A549 (cell line): ENCODE data around the gene SLC12A2. TPM values are rescaled to one million over a fixed set of nuclear protein-coding genes. Genes with fewer than 3 reads are reported as not detected.

Source experiments
- ATAC-seq, 2 experiments: fragments of 200-7000 bp in 1 of 2; fragments of >200 bp in 1 of 2; cut with Nextera tagmentation in 1 of 2; cut with Tn5 transposase in 1 of 2; 3 replicates each; pipeline versions ENCODE4 v1.8.0 to v1.9.1; 2018 to 2020; ENCODE audit warnings: mild to moderate bottlenecking in 1 of 2, moderate library complexity in 1 of 2
- CTCF ChIA-PET: fragments of 300-600 bp; sonication (Branson Sonifier 250); formaldehyde crosslinking; extraction: SDS; loops from one replicate; lab custom pipeline; 2021; ENCODE audit warnings: antibody characterized with exemption, inconsistent platforms; lab: Yijun Ruan, JAX
- POLR2A ChIA-PET: fragments of 350-600 bp; formaldehyde crosslinking; extraction: SDS; loops from one replicate; lab custom pipeline; 2021; ENCODE audit warnings: antibody characterized with exemption, inconsistent platforms; lab: Yijun Ruan, JAX
- DNase-seq, 2 experiments: peaks; one replicate each; pipeline versions ENCODE4 v3.0.0 to v3.0.0-alpha.2; 2011 to 2016; ENCODE audit warnings: low read depth in 1 of 2, low spot score in 1 of 2
- FAIRE-seq: peaks from 2 replicates; lab custom pipeline; 2011; peaks lifted over from hg19 to GRCh38; lab: Jason Lieb, UNC
- H3K27ac ChIP-seq, 2 experiments: fragments of >200 bp; sonication (Bioruptor Twin); formaldehyde crosslinking; 3 replicates each; pipeline ENCODE4 v1.5.1; 2016 to 2017
- H3K4me1 ChIP-seq: fragments of >200 bp; sonication (Bioruptor Twin); formaldehyde crosslinking; 3 replicates; pipeline ENCODE4 v1.6.1; 2016
- H3K4me2 ChIP-seq: fragments of >200 bp; sonication (Bioruptor Twin); formaldehyde crosslinking; 3 replicates; pipeline ENCODE4 v1.6.1; 2016
- H3K4me3 ChIP-seq: fragments of >200 bp; sonication (Bioruptor Twin); formaldehyde crosslinking; 3 replicates; pipeline ENCODE4 v1.5.1; 2016
- H3K9me3 ChIP-seq: fragments of >200 bp; sonication (Bioruptor Twin); formaldehyde crosslinking; 3 replicates; pipeline ENCODE4 v1.6.1; 2016
- BHLHE40 ChIP-seq: IDR thresholded peaks from 2 replicates; pipeline ENCODE4 v1.6.1; 2012; ENCODE audit warnings: low read depth, low read length, inconsistent platforms
- CBX2 ChIP-seq: fragments of 200-600 bp; sonication (generic); IDR thresholded peaks from 2 replicates; pipeline ENCODE4 v1.6.1; 2016; ENCODE audit warnings: low read depth, mild to moderate bottlenecking, borderline replicate concordance
- CEBPB ChIP-seq, 2 experiments: fragments of >200 bp in 1 of 2; sonication (Bioruptor Twin) in 1 of 2; formaldehyde crosslinking in 1 of 2; IDR thresholded peaks; 2 replicates each; pipeline ENCODE4 v1.6.1; 2012 to 2016
- CHD2 ChIP-seq: fragments of 150-350 bp; IDR thresholded peaks from 2 replicates; pipeline ENCODE4 v1.6.1; 2014; ENCODE audit warnings: low read length; ENCODE audit not compliant: partially characterized antibody
- EHMT2 ChIP-seq: fragments of 200-600 bp; sonication (generic); IDR thresholded peaks from 2 replicates; pipeline ENCODE4 v1.6.1; 2016; ENCODE audit warnings: antibody characterized with exemption, low read depth, mild to moderate bottlenecking, moderate library complexity
- ELK1 ChIP-seq: fragments of 150-350 bp; IDR thresholded peaks from 2 replicates; pipeline ENCODE4 v1.6.1; 2014; ENCODE audit warnings: low read depth, mild to moderate bottlenecking, low read length
- FOSB ChIP-seq: fragments of 250-450 bp; sonication (Bioruptor Pico); IDR thresholded peaks from 2 replicates; pipeline ENCODE4 v1.5.0; 2020; ENCODE audit warnings: mild to moderate bottlenecking, moderate library complexity
- HEYL ChIP-seq: fragments of 250-450 bp; sonication (Bioruptor Pico); IDR thresholded peaks from 2 replicates; pipeline ENCODE4 v1.8.0; 2021; ENCODE audit warnings: mild to moderate bottlenecking, moderate library complexity
- HOXB5 ChIP-seq: fragments of 250-450 bp; sonication (Bioruptor Pico); IDR thresholded peaks from 2 replicates; pipeline ENCODE4 v1.5.0; 2020; ENCODE audit warnings: mild to moderate bottlenecking, moderate library complexity
- JUN ChIP-seq, 2 experiments: fragments of >200 bp; sonication (Bioruptor Twin); formaldehyde crosslinking; IDR thresholded peaks; 2 replicates in 1 of 2; 3 replicates in 1 of 2; pipeline ENCODE4 v1.6.1; 2016 to 2017
- MAX ChIP-seq: IDR thresholded peaks from 2 replicates; pipeline ENCODE4 v1.6.1; 2012
- NFE2L2 ChIP-seq: fragments of 150-350 bp; conservative IDR thresholded peaks from 2 replicates; pipeline ENCODE4 v1.6.1; 2014; ENCODE audit warnings: low read length
- RAD21 ChIP-seq, 2 experiments: fragments of >200 bp in 1 of 2; sonication (Bioruptor Twin) in 1 of 2; formaldehyde crosslinking in 1 of 2; IDR thresholded peaks in 1 of 2; conservative IDR thresholded peaks in 1 of 2; 2 replicates in 1 of 2; 3 replicates in 1 of 2; pipeline ENCODE4 v1.6.1; 2012 to 2018; ENCODE audit warnings: inconsistent platforms in 1 of 2
- RARB ChIP-seq: fragments of 250-450 bp; sonication (Bioruptor Pico); IDR thresholded peaks from 2 replicates; pipeline ENCODE4 v1.8.0; 2021; ENCODE audit warnings: mild to moderate bottlenecking, moderate library complexity
- REST ChIP-seq: fragments of 200-600 bp; sonication (generic); IDR thresholded peaks from 2 replicates; pipeline ENCODE4 v1.6.1; 2016; ENCODE audit warnings: antibody characterized with exemption, mild to moderate bottlenecking, moderate library complexity
- RFX5 ChIP-seq: fragments of 450-650 bp; IDR thresholded peaks from 2 replicates; pipeline ENCODE4 v1.7.1; 2014; ENCODE audit warnings: antibody characterized with exemption, mild to moderate bottlenecking, moderate library complexity
- RNF2 ChIP-seq: fragments of 200-600 bp; sonication (generic); IDR thresholded peaks from 2 replicates; pipeline ENCODE4 v1.6.1; 2016; ENCODE audit warnings: low read depth, mild to moderate bottlenecking, antibody characterized with exemption, moderate library complexity, borderline replicate concordance
- SMC3 ChIP-seq: fragments of >200 bp; sonication (Bioruptor Twin); formaldehyde crosslinking; IDR thresholded peaks from 3 replicates; pipeline ENCODE4 v1.6.1; 2018; ENCODE audit warnings: inconsistent platforms
- SREBF2 ChIP-seq: fragments of 450-650 bp; IDR thresholded peaks from 2 replicates; pipeline ENCODE4 v1.6.1; 2014; ENCODE audit warnings: mild to moderate bottlenecking, moderate library complexity
- TP53 ChIP-seq: fragments of 250-450 bp; sonication (Bioruptor Pico); IDR thresholded peaks from 2 replicates; pipeline ENCODE4 v1.5.0; 2021; ENCODE audit warnings: mild to moderate bottlenecking, moderate library complexity
- ZSCAN20 ChIP-seq: fragments of 250-450 bp; sonication (Bioruptor Pico); IDR thresholded peaks from 2 replicates; pipeline ENCODE4 v1.8.0; 2022; ENCODE audit warnings: mild to moderate bottlenecking, moderate library complexity
- WGBS: methylation state at CpG from one replicate; pipeline ENCODE4 v1.1.6; 2017; ENCODE audit errors: missing lambda C conversion rate; 5-methylcytosine and 5-hydroxymethylcytosine counted together
- polyA plus RNA-seq, 4 experiments: library from polyadenylated mRNA; depleted of rRNA in 3 of 4; stranded (reverse); fragments of >200 nt; fragmentation: RNase III in 1 of 4; extraction: RNeasy Plus Mini Kit Qiagen cat#74134 plus additional on column Dnase treatment in 1 of 4; gene quantifications; 2 replicates in 3 of 4; 3 replicates in 1 of 4; pipeline ENCODE4 v1.2.3, GENCODE V29; 2011 to 2017
- TF ChIP-seq, protein P1 (sequence below): fragments of >200 bp; sonication (Bioruptor Twin); formaldehyde crosslinking; IDR thresholded peaks from 3 replicates; pipeline ENCODE4 v1.5.1; 2016
- TF ChIP-seq, protein P2 (sequence below): fragments of 250-450 bp; sonication (Bioruptor Pico); IDR thresholded peaks from 2 replicates; pipeline ENCODE4 v1.5.0; 2020; ENCODE audit warnings: low read depth, mild to moderate bottlenecking, moderate library complexity
- TF ChIP-seq, protein P3 (sequence below): fragments of >200 bp; sonication (Bioruptor Twin); formaldehyde crosslinking; IDR thresholded peaks from 3 replicates; pipeline ENCODE4 v1.6.1; 2016
- TF ChIP-seq, protein P4 (sequence below): fragments of >200 bp; sonication (Bioruptor Twin); formaldehyde crosslinking; IDR thresholded peaks from 2 replicates; pipeline ENCODE4 v1.6.1; 2016

The SLC12A2 gene
- polyA plus RNA-seq, 2 of the 4 experiments (the other 2 are of a cell fraction) = 17.1 to 99.9 TPM

GRCh38 chr5:128091579-128091978 is 8.0 kb downstream of the SLC12A2 start:
- H3K4me3 ChIP-seq = no peak overlapping the region
- ATAC-seq (no peak), DNase-seq (no peak), FAIRE-seq (no peak)
- POLR2A ChIA-PET = no interaction called here
- peaks cover 3% of the 10 kb centered on the region; the same call in 1 of the 3 replicates for H3K4me1 ChIP-seq
- CTCF ChIA-PET = interaction anchor here (1.0 to 1.2 kb wide), 2 partner anchors 10 to 14 kb away, joined by 3 read pairs; no protein-coding TSS in a partner anchor
- H3K27ac ChIP-seq = no peak overlapping the region
- no peak for TF ChIP-seq CBX2
- TF ChIP-seq HEYL (CRISPR knock-in tag) = no peak
- no peak for TF ChIP-seq BHLHE40
- no peak for TF ChIP-seq MAX
- no peak for TF ChIP-seq RARB
- no peak for TF ChIP-seq REST
- no peak for TF ChIP-seq NFE2L2
- no peak for TF ChIP-seq RNF2
- no peak for TF ChIP-seq CEBPB (IDR thresholded peaks at IDR 0.05)
- TF ChIP-seq HOXB5 (CRISPR knock-in tag) = no peak
- TF ChIP-seq ELK1 = no peak
- no peak for TF ChIP-seq RAD21 (conservative IDR thresholded peaks at IDR 0.05 in 1 of 2, IDR thresholded peaks at IDR 0.05 in 1 of 2)
- TF ChIP-seq SMC3 = no peak
- no peak for TF ChIP-seq TP53
- TF ChIP-seq, protein P1, sequence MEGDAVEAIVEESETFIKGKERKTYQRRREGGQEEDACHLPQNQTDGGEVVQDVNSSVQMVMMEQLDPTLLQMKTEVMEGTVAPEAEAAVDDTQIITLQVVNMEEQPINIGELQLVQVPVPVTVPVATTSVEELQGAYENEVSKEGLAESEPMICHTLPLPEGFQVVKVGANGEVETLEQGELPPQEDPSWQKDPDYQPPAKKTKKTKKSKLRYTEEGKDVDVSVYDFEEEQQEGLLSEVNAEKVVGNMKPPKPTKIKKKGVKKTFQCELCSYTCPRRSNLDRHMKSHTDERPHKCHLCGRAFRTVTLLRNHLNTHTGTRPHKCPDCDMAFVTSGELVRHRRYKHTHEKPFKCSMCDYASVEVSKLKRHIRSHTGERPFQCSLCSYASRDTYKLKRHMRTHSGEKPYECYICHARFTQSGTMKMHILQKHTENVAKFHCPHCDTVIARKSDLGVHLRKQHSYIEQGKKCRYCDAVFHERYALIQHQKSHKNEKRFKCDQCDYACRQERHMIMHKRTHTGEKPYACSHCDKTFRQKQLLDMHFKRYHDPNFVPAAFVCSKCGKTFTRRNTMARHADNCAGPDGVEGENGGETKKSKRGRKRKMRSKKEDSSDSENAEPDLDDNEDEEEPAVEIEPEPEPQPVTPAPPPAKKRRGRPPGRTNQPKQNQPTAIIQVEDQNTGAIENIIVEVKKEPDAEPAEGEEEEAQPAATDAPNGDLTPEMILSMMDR = no peak
- TF ChIP-seq, protein P2, sequence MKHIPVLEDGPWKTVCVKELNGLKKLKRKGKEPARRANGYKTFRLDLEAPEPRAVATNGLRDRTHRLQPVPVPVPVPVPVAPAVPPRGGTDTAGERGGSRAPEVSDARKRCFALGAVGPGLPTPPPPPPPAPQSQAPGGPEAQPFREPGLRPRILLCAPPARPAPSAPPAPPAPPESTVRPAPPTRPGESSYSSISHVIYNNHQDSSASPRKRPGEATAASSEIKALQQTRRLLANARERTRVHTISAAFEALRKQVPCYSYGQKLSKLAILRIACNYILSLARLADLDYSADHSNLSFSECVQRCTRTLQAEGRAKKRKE = no peak
- no peak for TF ChIP-seq CHD2
- no peak for TF ChIP-seq SREBF2
- H3K4me2 ChIP-seq = no peak overlapping the region
- peaks cover 3% of the 10 kb centered on the region; the same call in 1 of the 3 replicates for H3K9me3 ChIP-seq

GRCh38 chr5:128092144-128092543 is 8.6 kb downstream of the SLC12A2 start:
- Histone ChIP-seq H3K27ac (no peak overlapping the region), H3K4me3 (no peak overlapping the region), H3K4me1 (no peaks in the 10 kb centered on the region), H3K9me3 (peaks cover 9% of the 10 kb centered on the region; the same call in 1 of the 3 replicates), H3K4me2 (no peak overlapping the region)
- 91% methylated on average over 4 of the region's 4 CpGs for WGBS
- DNase-seq (no peak), FAIRE-seq (no peak), ATAC-seq (peak in 1 of 2 experiments; percentile 44; a peak in 1 of 6 replicates)
- POLR2A ChIA-PET = no interaction called here
- CTCF ChIA-PET = interaction anchor here (0.8 to 2.0 kb wide), 4 partner anchors 9 to 46 kb away, joined by 3 to 15 read pairs (median 3); partner anchors contain the start of gene SLC12A2
- no peak for TF ChIP-seq EHMT2
- no peak for TF ChIP-seq FOSB (CRISPR knock-in tag)
- TF ChIP-seq RAD21 (conservative IDR thresholded peaks at IDR 0.05 in 1 of 2, IDR thresholded peaks at IDR 0.05 in 1 of 2) = no peak
- TF ChIP-seq, protein P3, sequence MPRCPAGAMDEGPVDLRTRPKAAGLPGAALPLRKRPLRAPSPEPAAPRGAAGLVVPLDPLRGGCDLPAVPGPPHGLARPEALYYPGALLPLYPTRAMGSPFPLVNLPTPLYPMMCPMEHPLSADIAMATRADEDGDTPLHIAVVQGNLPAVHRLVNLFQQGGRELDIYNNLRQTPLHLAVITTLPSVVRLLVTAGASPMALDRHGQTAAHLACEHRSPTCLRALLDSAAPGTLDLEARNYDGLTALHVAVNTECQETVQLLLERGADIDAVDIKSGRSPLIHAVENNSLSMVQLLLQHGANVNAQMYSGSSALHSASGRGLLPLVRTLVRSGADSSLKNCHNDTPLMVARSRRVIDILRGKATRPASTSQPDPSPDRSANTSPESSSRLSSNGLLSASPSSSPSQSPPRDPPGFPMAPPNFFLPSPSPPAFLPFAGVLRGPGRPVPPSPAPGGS = no peak
- no peak for TF ChIP-seq RFX5
- no peak for TF ChIP-seq ZSCAN20 (CRISPR knock-in tag)
- TF ChIP-seq JUN (IDR thresholded peaks at IDR 0.05) = no peak
- TF ChIP-seq, protein P1 = no peak
- TF ChIP-seq, protein P2 = no peak
- TF ChIP-seq, protein P4, sequence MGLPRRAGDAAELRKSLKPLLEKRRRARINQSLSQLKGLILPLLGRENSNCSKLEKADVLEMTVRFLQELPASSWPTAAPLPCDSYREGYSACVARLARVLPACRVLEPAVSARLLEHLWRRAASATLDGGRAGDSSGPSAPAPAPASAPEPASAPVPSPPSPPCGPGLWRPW = no peak
- TF ChIP-seq CBX2 = no peak
